ENCODE data around the gene ADORA2B.

DNA sequence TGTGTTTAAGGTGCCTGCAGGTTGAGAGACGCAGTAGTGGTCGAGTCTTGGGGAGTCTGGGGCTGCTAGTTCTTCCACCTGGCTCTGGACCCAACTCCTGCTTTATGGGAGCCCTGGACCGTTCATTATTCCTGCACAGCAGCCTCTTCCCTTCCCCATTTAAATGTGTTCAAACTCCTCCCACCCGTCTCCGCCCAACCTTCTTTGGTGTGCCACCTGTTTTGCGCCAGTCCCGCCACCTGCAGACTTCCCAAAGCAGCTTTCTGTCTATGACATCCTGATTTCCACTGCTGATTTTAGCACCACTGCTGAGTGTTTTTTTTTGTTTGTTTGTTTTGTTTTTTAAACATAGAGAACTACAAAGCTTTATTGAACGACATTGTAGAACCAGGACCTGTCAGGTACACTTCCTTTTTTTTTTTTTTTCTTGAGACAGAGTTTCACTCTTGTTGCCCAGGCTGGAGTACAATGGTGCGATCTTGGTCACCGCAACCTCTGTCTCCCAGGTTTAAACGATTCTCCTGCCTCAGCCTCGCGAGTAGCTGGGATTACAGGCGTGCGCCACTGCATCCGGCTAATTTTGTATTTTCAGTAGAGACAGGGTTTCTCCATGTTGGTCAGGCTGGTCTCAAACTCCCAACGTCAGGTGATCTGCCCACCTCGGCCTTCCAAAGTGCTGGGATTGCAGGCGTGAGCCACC is 12.8 kb downstream of the ADORA2B start:
- TF ChIP-seq POLR2A (IDR thresholded peaks at IDR 0.05) (no peak), CTCF (IDR thresholded peaks at IDR 0.05) (no peak)
